GM18861 (cell line): ENCODE measurements around the gene EXOC2.
A peak's percentile ranks its signal among the peaks of the same experiment; 100 is the strongest.

Experiments
- ATAC-seq: cut with Tn5 transposase; IDR thresholded peaks from one replicate; pipeline ENCODE4 v1.9.1; 2021; ENCODE audit not compliant: unreplicated experiment

The EXOC2 gene

DNA sequence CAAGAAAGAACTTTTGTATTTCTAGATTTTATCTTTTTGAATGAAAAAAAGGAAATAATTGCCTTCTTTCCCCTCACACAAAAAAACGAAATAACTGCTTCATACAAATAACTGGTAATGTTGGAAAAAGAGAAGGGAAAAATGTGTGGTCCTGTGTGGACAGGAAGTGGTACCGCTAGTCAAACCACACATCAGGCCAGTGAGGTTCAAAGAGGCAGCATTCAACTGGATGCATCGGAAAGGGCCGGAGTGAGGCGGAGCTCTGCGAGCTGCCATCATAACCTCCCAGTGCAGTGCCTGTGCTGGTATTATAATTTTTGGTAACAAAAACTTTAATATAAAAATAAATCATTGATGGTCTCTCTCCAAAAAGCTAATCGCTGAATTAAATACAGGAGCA is 190.2 kb downstream of the EXOC2 start:
- ATAC-seq, result no peak

DNA sequence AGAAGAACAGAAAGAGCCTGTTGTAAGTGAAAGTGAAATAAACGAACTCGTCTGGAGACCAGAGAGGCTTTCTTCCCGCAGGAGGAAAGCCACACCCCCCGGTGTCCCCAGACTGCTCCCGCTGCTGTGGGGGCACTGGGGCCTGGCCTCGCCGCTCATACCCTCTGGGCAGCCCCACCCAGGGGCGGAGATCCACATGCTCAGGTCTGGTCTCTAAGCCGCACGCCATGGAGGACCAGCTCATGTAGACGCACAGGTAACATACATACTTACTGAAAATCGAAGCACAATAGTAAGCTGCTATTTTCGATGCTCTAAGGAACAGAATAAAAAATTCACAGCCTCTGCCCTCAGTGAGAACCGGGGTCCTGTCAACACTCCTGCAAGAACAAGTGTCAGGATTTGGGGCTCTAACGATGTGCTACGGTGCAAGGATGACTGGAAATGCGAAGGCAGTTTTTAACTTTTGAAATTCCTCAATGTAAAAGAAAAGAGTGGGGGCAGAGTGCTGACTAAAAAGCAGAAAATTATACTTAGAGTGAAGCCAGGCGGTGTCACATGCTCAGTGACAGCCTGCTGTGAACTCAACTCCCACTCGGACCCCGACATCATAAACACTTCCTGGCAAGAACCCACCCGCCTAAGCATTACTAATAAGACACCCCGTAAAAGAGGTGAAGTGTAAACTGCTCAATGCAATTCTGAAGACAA is 190.9 kb downstream of the EXOC2 start:
- no peak for ATAC-seq

DNA sequence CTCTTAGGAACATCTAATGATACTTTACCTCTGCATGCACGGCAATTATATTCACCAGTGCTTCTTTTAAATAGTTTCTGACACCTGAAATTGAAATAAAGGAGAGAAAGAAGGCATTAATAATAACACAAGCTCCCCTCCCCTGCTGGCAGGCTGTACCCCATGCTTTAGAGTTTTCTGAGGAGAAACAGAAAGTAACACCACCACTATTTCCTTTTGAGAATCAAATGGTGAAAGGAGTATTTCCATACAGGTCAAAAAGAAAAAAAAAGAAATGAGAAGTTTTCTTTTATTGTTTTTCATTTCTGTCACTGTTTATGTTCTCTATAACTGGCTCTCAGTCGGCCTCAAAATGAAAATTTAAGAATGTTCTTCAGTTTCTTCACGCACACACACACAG is 193.3 kb downstream of the EXOC2 start:
- no peak for ATAC-seq

DNA sequence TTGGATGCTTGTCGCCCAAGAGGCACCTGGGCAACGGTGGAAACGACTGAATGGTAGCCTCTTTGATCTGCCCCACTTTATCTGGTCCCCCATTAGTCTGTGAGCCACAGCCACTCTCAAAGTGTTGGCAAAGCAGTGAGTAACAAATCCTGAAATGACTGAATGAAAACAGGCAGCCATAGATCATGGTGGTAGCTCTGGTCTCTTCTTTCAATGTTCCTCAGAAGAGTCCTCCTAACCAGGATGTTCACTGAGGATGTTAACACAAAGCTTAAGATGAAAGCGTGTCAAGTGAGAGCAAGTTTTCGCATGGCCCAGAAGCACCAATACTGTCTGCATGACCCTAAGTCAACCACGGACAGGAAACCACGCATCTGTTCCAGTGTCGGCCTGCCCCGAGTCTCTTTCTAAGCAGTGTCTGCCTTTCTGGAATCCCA is 194.1 kb downstream of the EXOC2 start:
- ATAC-seq, result peak; percentile 55

DNA sequence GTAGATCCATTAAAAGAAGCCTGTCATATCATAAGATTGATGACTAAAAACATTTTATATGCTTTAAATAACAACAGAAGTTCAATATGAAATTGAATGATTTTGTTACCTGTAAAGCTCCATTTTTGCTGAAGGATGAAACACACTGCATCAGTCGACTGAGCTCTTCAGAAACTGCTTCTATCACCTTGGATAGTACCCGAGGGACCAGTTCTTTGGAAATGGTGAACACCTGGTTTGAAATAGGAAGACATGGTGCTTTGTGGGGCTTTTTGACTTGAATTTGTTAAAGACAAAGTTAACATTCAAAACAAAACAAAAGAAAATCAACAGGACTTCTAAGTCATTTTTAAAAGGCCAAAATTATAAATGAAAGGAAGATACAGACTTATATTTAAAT is 195.7 kb downstream of the EXOC2 start:
- ATAC-seq, result no peak

DNA sequence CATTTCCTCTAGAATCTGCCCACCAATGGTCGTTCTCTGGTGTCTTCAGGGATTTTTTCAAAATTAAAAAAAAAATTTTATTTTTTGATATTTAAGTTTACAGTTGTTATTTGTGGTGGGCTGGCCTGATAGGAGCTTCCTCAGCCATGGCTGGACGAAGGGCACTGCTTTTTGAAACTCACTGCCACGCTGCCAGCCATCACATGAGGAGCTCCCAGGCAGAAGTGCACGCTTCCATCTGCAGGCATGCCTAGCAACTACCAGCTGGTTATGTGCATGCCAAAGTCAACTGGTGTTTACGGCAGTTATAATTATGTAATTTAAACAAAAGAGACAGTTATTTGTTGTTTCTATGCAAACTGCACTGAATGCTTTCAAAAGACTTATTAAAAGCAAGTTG is 196.3 kb downstream of the EXOC2 start:
- ATAC-seq, result no peak

DNA sequence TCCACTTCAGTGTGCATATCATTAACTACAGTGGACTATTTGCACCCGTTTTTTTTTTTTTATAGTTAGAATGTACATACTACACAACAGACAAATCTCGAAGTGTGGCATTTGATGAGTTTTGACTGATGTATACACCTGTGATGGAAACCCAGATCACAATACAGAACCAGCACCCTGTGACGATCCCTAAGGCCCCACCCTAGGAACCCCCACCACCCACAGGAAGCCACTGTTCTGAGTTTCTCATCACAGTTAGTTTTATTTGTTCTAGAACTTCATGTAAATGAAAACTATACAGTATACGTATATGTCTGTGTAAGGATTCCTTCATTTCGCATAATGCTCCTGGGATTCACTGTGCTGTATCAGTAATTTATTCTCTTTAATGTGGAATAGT is 198.5 kb downstream of the EXOC2 start:
- ATAC-seq, result no peak

DNA sequence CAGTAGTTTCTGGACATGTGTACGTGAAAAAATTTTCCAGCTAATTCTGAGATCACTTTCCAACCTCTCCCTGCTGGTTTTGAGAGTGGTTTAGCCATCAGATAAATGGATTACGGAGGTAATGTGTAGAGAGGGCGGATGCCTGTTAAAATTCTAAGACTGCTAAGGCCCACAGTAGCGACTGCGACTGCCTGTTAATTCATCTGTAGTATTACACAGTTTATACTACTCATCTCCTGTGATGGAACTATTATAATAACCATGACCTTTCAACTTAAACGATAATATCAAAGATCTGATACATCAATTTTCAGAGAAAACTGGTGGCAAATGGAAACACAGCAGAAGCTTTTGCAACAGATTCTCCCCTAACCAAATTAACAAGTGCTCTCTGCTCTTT is 199.1 kb downstream of the EXOC2 start:
- ATAC-seq, result no peak

DNA sequence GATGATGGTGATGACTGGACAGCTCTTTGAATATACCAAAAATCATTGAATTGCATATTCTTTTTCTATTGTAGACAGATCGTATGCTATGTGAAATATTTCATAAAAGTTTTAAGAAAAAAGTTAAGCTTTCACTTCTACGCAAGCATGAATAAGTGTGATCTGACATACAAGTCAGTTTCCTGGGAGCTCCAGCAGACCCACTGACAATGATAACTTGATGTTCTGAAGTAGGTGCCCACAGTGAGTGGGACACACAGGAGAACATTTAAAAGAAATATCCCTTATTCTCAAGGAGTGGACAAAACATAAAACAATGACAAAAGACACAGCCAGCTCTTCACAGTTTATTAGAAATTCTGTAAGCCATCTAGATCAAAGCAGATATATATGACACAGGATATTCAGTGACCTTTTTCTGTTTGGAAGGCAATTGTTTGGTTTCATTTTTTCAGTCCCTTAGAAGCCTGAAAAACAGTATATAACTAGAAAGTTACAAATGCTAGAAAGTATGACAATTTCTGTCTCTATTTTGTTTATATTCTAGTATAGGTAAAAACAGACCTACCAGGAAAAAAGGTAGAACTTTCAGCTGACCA is 200.0 kb downstream of the EXOC2 start:
- no peak for ATAC-seq

DNA sequence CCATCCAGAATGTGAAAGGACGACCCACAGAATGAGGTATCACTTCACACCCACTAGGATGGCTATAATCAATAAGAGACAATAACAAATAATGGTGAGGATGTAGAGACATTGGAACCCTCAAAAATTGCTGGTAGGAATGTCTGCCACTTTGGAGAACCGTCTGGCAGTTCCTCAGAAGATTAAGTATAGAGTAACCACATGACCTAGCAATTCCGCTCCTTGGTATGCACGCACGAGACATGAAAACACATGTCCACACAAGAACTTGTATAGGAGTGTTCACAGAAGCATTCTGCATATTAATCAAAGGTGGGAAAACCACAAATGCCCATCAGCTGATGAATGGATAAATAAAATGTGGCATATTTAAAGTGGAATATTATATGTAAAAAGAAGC is 200.8 kb downstream of the EXOC2 start:
- no peak for ATAC-seq

DNA sequence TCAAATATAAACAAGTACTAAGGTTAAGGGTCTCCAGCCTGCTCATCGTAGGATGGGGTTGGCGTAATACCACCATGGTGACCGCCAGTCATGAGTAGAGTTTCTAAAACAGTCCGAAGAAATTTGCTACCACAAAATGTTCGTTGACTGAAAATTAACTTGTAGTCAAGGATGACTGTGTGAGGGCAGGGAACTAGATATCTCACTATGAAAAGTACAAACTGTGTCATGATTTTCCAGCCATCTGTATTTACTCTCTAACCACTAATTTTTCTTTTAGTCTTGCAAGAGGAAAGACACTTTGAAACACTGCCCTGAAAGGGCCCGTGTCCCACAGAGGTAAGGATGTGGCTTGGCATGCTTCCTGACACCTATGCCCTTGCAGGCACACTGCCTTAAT is 201.7 kb downstream of the EXOC2 start:
- ATAC-seq, result no peak

DNA sequence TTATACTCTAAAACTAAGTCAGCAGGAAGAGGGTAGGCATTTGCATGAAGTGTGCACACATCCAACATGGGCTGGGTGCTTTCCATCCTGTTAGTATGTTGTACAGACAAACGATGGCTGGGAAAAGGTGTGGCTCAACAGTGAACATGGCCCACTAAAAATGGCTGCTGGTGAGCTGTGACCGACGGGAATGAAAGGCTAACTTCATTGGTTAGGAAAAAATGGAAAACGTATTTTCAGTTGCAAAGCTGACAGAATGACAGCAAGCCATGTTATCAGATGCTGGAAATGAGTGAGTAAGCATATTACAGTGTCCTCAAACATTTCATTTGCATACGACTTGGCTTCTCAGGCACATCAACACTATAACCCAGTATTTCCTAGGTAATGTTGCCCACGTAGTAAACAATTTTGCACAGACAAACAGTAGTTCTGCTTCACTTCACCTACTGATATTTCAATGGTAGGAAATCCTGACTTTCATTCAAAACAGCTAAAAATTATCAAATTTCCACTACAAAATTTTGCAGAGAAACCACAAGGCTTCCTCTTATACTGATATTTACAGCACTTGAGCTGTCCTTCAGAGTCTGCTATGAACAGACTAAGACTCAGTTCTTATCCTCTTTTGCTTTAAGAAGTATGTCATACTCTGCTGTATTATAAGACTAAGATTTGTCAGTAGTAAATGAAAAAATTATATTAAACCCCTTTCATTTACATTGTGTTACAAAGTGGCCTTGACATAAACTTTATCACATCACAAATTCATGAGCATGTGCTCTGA is 202.5 kb downstream of the EXOC2 start:
- ATAC-seq, result peak; percentile 50

DNA sequence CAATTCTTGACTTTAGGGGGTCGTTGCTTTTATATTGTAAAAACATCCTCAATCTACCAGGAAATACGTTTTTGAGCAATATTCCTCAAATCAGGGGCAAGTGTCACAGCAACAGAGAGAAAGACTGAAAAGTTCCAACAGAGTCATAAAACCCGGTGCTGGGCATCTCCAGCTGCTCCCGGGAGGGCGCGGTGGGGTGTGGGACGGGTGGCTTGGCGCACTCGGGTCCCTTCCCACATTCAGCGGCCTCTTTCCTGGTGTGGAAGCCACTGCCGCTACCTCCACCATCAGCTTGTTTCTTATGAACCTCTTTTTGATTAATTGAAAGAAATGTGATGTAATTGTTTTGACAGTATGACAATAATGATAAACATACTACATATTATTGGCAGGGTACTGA is 203.2 kb downstream of the EXOC2 start:
- no peak for ATAC-seq

DNA sequence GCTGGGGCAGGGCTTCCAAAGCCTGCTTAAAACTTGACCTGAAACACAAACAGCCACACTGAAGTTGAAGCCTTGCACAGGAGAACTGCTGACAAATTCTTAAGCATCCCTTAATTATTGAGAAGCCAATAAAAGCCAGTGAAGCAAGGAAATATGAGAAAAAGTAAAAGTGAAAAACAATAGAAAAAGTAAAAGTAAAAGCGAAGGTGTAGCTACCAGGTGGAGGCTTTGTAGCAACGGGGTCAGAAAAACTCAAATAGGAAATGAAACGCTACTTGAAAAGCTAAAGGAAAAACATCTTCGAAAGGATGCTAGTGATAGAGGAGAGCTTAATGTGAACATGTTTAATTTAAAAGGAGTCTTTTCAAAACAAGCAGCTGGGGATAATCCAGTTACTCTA is 203.9 kb downstream of the EXOC2 start:
- no peak for ATAC-seq

DNA sequence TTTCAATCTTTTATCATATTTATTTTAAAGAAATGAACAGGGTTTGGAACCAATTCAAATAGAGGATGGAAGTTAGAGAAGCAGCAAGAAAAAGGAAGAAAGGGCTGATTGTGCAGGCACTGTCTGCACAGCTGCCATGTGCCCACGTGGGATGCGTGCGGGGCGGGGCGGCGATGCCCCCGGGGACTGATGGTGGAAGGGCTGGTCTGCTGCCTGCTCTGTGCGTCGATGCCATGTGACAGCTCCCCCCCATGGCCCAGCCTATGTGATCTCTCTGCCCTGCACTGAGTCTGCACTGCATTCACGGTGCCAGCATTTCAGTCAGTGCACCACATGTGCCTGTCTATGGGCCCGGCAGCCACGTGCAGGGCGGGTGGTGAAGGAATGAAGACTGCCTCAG is 205.0 kb downstream of the EXOC2 start:
- ATAC-seq, result no peak

DNA sequence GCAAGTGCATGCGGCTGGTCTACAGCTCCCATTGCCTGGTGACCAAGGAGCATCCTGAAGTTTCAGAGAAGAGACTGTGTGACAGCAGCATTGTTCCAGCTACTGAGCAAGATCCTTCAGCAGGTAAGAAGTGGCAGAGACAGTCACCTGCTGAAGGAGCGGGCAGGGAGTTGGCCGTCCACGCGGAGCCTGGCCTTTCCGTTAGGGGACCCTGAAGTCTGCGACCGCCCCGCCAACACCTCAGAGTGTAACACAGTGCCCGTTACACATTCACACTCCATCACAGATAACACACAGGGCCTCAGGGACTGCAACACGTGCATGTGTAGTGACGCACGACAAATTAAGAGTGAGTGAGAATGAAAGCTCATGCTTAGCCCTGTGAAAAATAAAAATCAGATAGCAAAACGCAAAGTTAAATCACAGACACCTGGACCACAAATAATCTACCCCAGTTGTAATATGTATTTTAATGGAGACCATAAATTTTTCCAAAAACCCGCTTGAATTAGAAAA is 207.2 kb downstream of the EXOC2 start:
- ATAC-seq, result no peak

DNA sequence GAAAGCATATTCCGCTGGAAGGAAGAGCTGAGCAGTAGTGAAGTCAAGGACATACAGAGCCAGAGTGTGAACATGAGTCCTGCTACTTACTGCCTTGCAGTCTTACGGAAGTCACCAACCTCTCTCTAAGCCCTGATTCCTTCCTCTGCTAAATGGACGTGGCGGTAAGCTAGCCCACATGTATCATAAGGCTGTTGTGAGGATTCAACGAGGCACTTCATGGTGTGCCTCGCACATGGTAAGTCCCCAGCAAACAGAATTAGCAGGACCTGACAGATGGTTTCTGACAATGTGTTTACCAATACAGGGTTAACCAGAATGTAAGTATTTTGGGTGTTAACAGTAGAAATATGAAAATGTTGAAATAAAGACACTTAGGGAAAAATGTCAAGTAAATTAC is 208.2 kb downstream of the EXOC2 start:
- ATAC-seq, result no peak

DNA sequence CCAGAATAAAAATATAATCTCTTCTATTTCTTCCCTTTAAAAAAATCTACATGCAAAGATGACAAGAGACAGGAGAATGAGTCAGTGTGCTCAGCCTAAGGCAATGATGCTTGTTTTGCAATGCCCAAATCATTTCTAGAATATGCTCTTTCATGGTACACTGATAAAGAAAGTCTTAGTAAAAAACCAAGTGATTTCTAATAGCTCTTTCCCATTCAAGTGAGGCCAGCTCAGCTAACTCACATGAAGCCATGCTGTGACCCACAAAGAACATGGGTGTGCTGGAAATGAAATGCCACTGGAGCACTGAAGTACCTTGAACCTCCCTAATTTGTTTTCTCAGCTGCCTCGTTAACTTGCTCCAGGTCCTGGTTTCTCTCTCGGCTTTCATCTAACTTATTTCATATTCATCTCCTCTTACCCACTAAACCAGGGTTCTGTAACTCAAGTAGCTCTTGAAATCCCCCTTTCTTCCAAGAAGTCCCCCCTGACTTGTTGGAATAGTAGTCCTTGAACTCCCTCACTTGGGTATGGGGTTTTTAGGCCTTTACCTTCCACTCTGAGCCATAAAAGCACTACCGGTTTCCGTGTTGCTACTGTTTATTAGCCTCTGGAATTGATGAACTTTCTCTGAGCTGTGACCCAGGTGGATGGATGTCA is 208.7 kb downstream of the EXOC2 start:
- ATAC-seq, result peak; percentile 42

DNA sequence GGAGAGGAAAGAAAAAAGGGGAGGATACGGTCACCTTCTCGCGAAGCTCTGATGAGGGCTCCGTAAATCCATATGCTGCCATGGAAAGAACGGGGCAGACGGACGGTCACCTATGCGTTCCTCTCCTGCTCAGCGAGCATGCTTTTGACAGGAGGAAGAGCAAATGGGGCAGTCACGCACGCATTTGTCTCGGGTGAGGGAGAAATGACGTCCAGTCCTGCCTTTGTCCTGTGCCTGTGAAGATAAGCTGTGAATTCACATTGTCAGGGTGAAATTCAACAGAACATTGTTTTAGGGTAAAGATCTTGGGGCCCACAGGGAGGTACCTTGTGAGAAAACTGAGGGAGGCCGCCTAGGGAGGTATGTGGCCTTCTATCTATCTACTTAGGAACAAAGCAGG is 217.6 kb downstream of the EXOC2 start:
- no peak for ATAC-seq

DNA sequence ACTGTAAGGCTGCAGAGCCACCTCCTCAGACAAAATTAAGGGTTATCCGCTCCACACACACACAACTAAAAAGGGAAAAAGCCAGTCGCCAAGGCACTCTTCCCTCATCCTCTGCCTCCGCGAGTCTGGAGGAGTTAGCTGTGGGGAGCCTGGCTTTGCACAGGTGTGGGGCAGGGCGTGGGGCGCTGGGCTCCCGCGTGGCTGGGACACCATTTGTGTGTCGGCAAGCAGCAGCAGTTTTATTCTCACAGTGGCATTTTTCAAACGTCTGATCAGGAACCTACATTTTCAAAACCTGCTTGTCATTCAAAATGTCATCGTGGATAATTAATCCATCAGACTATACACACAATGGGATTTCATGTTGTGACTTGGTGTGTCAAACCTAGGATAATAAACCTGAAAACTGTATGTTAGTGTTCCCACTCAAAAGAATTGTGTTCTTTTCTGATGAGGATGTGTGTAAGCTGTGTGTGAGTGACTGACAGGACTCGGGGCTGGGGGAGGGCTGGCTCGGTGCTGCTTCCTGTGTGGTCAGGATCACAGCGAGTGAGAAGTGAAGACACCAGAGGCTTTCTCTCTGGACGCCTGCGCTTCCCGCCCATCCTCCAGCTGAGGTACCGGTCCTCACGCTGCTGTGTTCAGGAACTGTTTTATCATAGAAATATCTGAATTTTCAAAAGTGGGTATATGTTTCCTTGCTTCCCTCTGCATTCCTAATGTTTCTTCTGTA is 218.3 kb downstream of the EXOC2 start:
- ATAC-seq, result peak; percentile 65
